ENCODE data around the gene GATA6.

DNA sequence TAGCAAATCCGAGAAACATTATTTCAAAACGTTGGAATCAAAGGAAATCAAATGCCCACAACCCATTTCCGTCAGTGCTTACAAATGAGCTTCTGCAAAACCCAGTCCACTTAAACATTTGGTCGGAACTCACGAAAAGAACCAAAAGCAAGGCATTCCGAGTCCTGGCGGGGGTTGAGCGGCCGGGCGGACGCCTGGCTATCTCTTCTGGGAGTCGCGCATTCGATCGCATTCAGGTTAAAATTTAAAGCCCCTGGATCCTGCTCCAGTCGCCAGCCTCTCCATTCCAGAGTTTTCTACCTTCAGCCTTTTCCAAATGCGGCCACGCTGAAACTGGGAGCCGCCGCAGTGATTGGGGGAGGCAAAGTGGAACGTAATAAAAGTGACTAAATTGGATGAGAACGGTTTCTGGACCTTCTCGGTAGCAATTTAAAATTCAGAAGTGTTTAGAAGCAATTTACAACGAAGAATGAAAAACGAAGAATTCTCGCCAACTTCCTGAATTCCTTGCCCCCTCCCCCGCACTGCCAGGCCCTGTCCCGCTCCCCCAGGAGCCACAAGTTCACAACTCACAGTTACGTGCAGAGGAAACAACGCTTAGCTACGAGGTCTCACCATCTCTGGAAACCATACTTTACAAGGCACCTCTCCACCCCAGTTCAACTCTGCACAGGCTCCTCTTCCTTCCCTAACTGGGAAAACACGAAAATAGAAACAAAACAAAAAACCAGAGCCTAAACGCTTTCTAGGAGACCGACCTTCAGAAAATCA is 1.7 kb upstream of the GATA6 start:
- TF ChIP-seq EZH2 (IDR thresholded peaks at IDR 0.05; ENCODE audit: insufficient read depth, poor library complexity, severe bottlenecking) = peak; percentile 88
- TF ChIP-seq EZH2phosphoT487 (IDR thresholded peaks at IDR 0.05; ENCODE audit: insufficient read depth, low read depth) = peak; percentile 55; the same call in 1 of the 2 replicates

Data from GM23248 (cell line).